ENCODE measurements around the gene PRCD.

GRCh38 chr17:76497979-76498875 lies 41.6 kb upstream of the PRCD start:
- TF ChIP-seq CTCF (IDR thresholded peaks at IDR 0.05), result no peak
- no peak for TF ChIP-seq ZFX (IDR thresholded peaks at IDR 0.05; ENCODE audit: borderline replicate concordance)

Data from 22Rv1 (cell line).